ENCODE data around the gene PAK5.

PAK5 gene

GRCh38 chr20:9514461-9515213 lies 324.2 kb downstream of the PAK5 start, which contains the start of gene LAMP5:
TSS of gene LAMP5 (plus strand) at chr20:9514590. CDS start at chr20:9514853, 263 bp downstream.
- DNase-seq = no peak

DNA sequence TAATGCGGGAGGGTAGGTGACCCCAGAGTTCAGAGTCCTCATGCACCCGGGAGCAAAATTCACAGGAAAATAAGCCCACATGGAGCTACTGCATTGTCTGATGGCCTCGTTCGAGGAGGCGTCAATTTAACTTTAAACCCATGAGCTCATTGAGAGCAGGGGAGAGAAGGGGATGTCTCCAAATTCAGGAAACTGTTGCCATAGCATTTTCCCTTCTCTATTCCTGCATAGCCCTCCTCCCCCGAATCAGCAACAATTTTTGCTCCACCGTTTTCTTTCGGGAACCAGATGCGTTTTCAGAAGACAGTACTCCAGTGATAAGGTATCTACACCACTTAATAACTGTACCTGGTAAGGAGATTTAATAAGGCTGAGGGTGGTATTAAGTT lies 324.8 kb downstream of the PAK5 start:
- no peak for DNase-seq

DNA sequence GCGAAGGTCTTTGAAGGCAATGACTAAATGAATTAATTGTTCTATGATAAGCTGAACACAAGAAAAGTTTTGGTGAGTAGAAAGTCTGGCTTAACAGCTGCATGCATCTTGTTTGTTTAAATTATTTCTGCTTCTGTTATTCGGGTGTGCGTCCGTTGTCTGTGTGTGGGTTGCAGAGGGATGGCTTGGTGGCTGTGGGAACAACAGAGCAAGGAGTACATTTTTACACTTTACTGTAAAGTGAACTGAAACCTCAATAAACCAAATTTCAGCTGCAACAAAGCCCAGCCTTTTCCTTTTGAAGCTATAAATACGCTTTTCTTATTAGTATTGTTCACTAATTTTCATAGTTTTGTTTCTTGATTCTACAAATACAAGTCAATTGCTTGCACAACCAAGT lies 328.0 kb downstream of the PAK5 start:
- DNase-seq = no peak

DNA sequence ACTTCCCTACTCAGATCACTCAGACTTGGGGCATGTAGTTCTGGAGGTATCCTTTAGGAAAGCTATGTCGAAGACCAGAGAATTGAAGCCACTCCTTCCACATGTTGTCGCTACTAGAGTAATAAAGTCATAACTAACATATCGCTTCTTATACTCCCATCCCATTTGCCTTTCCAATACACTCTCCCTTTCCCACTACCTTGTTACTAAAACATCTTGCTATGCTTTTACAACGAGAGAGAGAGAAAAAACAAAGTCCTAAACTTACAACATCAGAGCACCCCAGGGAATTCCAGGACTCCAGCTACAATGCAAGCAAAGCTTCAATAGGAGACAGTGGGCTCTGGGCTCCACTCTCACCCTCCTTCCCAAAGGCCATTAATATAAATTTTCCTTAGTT lies 329.6 kb downstream of the PAK5 start:
- DNase-seq = no peak

DNA sequence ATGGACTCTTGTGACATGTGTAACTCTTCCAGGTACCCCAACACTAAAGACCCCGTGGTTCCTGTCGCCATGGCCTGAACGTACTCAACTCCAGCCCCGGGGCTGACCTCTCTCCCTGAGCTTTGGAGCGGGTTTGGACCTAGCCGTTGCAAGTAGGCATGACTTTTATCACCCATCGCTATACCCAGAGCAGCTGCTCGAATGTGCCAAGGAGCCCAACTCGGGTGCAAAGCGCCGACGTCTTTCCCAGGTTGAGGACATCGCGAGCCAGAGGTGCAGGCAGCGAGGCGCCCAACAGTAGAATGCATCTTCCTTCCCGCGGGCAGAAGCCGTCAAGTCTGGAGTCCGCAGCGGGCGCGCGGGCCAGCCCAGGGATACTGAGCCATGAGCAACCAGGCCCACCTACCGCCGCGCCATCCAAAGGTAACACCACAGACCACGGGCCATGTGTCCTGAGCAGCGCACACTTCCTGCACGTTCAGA lies 330.1 kb downstream of the PAK5 start:
- no peak for DNase-seq

- no peak for DNase-seq
Measured at GRCh38 chr20:9508240-9508661, 330.6 kb downstream of the PAK5 start.

DNA sequence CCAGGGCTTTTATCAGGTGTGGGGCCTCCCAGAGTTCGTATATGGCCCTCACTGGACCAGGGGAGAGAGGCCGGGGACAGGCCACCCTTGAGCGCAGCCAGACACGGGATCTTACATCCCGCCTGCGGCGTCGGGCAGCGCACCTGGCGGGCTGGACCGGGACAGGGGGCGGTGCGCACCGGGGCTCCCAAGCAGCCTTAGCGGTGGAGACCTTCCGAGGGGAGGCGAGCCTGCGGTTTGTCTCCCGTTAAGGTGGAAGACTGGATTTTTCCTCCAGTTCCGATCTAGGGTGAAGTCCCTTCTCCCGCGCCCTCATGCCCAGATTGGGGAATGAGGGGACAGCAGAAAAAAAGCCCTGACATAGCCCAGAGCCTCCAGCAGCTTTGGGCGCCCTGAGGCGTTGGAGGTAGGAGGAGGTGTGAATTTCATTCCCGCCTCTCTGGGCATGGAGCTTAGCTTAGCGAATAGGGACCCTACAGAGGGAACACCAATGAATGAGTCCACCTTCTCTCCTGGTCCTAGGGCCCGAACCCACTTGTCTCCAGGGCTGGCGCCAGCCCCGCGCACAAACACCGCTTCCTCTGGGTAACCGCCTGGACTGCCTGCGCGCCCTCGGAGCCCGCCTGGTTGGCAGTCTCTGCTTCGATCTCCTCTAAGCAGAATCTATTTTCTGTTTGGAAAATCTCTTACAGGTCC lies 331.2 kb downstream of the PAK5 start:
- no peak for DNase-seq

- DNase-seq = no peak
Measured at GRCh38 chr20:9506964-9507369, 331.9 kb downstream of the PAK5 start.

DNA sequence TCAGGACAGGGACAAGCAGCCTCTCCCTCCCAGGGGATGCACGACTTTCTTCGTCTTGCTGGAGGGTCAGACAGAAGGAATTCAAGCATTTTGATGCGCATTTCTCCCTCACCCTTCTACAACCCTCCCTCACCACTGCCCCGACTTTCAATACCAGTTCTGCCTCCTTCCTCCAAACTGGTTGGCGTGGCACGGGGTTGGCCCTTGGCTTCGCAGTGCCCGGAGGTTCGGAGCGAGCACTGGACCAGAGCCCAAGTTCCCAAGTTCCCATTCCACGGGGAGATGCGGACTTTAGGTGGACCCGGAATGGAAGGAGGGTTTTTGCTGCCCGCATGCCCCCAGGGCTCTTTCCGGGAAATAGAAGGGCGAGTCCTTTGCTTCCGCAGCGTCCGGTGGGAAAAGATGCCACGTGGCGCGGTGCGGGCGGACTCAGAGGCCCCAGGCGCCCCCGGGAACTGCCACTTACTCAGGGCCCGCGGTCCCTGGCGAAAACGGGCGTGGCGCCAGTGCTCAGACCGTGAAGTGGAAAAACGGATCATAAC lies 332.5 kb downstream of the PAK5 start:
- no peak for DNase-seq

DNA sequence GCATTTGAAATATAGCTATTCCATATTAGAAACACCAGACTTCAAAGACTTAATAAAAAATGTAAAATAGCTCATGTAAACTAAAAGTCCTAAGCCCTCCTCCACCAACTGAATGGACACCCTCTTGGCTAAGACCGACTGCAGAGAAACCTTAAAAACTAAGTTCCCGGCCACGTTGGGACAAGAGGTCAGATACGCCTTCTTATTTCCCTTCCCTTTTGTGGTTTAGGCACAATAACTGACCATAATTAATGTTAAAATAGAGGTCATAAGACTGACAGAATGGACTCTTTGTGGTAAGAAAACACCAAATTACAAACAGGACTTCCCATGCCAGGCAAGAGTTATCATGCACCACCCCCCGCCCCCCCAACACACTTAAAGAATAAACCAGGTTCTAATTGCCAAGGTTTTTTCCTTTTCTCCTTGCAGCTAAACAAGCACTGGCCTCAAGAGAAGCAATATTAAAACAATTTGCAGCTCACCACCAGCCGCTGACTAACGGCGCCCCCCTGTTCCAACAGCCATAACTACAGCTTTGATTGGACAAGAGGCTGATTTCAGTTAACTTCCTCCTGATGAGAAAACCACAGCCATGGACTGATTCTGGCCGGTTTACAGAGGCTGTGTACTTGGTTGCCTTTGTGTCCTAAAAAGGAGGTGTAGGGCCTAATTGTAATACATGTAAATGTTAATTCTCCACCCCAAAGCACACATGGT lies 335.2 kb downstream of the PAK5 start:
- no peak for DNase-seq

DNA sequence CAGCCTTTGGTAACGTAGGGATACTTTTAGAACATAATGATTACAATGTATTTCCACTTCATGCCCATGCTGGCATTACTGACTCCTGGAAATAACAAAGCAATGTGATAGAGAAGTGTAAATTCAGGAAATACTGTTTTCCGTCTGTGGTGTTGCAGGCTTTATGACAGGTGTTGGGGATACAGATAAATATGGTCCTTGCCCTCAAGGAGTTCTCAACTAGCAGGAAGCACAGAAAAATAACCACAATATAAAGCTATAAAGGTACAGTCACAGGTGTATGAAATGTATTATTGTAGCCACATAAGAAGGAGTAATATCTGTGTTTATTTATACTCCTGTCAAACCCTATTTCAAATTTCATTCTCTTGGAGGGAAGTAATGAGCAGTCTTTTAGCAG lies 337.4 kb downstream of the PAK5 start:
- no peak for DNase-seq

- no peak for DNase-seq
Measured at GRCh38 chr20:9500121-9500520, 338.8 kb downstream of the PAK5 start.

- no peak for DNase-seq
Measured at GRCh38 chr20:9499126-9499899, 339.6 kb downstream of the PAK5 start.

DNA sequence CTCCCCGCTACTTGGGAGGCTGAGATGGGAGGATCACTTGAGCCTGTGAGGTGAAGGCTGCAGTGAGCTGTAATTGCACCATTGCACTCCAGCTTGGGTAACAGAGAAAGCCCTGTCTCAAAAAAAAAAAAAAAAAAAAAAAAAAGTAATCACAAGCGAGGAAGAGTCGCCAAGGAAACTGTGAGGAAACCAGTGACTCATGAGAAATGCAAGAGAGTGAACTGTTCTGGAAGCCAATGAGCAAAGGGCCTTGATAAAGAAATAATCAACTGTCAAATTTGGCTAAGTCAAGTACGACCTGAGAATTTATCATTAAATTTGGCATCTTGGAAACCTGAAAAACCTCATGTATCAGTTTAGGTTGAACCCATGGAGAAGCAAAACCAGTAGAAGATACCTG lies 340.6 kb downstream of the PAK5 start:
- DNase-seq = no peak

DNA sequence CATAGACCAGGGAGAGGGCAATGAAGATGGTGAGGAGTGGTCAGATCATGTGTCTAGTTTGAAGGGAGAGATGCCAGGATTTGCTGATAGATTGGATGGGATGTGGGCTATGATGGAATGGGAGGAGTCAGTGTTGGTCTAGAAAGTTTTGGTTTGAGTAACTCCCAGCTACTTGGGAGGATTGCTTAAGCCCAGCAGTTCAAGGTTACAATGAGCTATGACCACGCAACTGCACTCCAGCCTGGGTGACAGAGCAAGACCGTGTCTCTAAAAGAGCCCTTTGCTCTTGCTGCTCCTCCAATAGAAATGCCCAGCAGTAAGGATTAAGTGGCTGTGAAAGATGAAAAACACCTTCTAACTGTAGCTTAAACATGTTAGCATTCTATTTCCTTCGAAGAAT lies 342.7 kb downstream of the PAK5 start:
- DNase-seq = no peak

DNA sequence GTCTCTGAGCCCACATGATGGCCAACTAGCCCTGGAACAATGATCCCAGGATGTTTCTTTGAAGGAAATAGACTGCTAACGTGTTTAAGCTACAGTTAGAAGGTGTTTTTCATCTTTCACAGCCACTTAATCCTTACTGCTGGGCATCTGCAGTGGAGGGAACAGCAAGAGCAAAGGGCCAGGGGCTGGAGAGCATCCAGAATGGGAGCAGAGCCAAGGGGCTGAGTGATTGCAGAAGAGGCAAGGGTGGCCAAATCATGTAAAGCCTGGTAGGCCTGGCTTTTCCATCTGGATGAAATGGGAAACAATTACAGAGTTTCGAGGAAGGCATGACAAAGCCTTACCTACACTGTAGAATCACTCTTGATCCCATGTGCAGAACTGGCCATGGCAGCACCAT lies 343.2 kb downstream of the PAK5 start:
- no peak for DNase-seq

GRCh38 chr20:9493803-9494202 lies 345.1 kb downstream of the PAK5 start:
- no peak for DNase-seq

DNA sequence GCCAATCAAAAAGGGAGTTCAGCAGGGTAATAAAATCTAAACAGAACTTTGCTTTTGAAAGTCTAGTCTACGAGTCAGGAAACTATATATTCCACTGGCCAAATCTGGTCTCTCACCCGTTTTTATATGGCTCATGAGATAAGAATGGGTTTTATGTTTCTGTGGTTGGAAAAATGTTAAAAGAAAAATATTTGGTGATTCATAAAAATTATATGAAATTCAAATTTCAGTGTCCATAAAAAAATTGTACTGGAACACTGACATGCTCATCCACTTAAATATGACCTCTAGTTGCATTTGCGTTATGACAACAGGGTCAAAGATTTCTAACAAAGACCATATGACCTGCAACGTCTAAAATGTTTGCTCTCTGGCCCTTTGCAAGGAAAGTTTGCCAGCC lies 346.8 kb downstream of the PAK5 start:
- no peak for DNase-seq

DNA sequence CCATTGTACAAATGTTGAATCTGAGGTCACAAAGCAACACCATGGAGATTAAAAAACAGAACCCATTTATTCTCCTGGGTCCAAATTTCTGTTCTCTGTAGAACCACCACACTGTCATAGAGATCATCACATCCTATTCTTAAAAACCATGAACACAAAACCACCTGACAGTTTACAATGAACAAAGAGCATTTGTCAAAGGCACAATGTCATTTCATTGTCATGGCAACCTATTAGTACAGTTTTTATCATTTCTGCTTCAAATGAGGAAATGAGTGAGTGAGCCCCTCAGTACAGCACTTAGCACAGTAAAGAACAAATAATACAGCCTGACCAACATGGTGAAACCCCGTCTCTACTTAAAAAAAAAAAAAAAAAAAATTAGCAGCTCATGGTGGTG lies 347.6 kb downstream of the PAK5 start:
- DNase-seq = no peak

GRCh38 chr20:9490631-9491030 lies 348.2 kb downstream of the PAK5 start:
- no peak for DNase-seq

DNA sequence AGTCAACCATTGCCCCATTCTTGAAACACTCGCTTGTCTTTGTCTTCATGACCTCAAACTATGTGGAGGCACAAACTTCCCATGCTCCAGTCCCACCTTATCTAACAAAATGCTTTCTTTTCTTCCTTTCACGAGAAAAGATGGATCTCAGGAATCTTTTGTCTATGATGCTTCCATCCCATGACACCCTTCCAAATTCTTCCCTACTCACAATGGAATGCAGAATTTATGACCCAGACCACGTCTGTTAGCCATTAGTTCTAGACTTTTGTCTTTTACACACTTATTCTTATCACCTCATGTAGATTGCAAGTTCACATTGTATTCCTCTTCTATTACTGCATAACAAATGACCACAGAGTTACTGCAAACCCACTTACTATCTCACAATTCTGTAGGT lies 348.7 kb downstream of the PAK5 start:
- no peak for DNase-seq

GRCh38 chr20:9488063-9488462 lies 350.8 kb downstream of the PAK5 start:
- no peak for DNase-seq

All from activated T-cell treated with anti-CD3 and anti-CD28 coated beads for 4 hours (primary cell).